ENCODE results near the gene RALGPS1. TPM values are rescaled to one million over a fixed set of nuclear protein-coding genes. Genes with fewer than 3 reads are reported as not detected.

Gene RALGPS1
- polyA plus RNA-seq, 3 donors: 0.60 to 4.6 (median 1.3) TPM

DNA sequence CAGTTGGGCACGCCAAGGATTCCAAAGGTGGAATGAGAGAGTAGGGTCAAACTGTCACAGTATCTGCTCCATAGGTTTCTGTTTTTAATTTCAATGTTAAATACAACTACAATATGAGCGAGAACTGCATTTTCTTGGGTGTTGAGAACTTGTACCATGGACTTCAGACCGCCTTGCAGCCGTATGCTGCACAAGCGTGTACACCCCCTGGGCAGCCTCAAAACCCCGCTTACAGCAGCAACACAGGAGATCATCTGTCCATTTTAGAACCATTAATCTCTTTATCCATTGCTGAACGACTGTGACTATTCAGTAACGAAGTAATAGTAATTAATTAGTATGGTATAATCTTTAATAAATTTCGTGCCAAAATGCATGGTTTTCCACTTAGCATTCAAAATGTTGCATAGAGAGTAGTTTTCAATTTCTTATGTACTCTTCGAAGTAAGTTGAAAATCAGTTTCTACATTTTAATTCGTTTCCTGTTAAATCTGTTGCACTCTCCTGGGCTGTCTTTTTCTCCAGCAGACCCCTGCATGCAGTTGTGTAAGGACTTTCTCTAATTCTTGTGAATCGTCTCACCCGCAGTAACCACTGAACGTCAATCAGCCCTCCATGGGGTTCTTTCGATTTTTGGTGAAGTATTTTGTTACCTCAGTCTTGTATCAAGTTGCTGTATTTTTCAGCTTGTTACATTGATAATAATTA is 308.0 kb downstream of the RALGPS1 start:
- TF ChIP-seq CTCF (IDR thresholded peaks at IDR 0.05): no peak
- no peak for DNase-seq
- Mint-ChIP-seq H3K9me3 (peaks cover 0 to 12% (median 3%) of the 10 kb centered on the region in 7 donors), H3K4me3 (no peak overlapping the region), H3K27ac (no peak overlapping the region), H3K4me1 (peaks cover 24% of the 10 kb centered on the region), H3K36me3 (peaks cover 3 to 9% of the 10 kb centered on the region in 2 donors), H3K27me3 (ENCODE audit: low read depth in 3 of 3) (peaks cover 35 to 45% (median 39%) of the 10 kb centered on the region in 3 donors)
- intact Hi-C loops (cut with micrococcal nuclease): loop anchor here (5.0 to 10.0 kb wide), 3 partner anchors 175 to 695 kb away; partner anchors contain the start of genes LRSAM1 (in 2 of the 2), RPL12 (in 2 of the 2), SLC2A8 (in 2 of the 2) and ST6GALNAC4 (in 1 of the 2)
- H3K4me1 ChIP-seq (ENCODE audit: control insufficient read depth in 1 of 2, insufficient read depth in 2 of 2, low read length in 2 of 2): peaks cover 18 to 26% of the 10 kb centered on the region in 2 donors
- H3K27me3 ChIP-seq (ENCODE audit: control insufficient read depth in 2 of 2, insufficient read depth in 2 of 2, low read length in 2 of 2): peaks cover 15 to 31% of the 10 kb centered on the region in 2 donors
- no peaks in the 10 kb centered on the region for H3K36me3 ChIP-seq (replicated peaks in 1 of 2; ENCODE audit: control insufficient read depth in 1 of 2, insufficient read depth in 2 of 2, low read length in 2 of 2)
- H3K79me2 ChIP-seq (ENCODE audit: insufficient read depth, low read length): no peaks in the 10 kb centered on the region
- H3K4me2 ChIP-seq (replicated peaks; ENCODE audit: extremely low read depth, low read length, poor library complexity, severe bottlenecking): no peak overlapping the region
- no peak overlapping the region for H2AFZ ChIP-seq (ENCODE audit: insufficient read depth, low read depth, low read length, poor library complexity, severe bottlenecking)
- H3K9ac ChIP-seq (ENCODE audit: insufficient read depth, low read length, poor library complexity, severe bottlenecking): no peak overlapping the region
- H3K4me3 ChIP-seq (replicated peaks in 1 of 3; ENCODE audit: low read depth in 2 of 3, low read length in 3 of 3): no peak overlapping the region
- H3K9me3 ChIP-seq (replicated peaks in 1 of 2; ENCODE audit: control insufficient read depth in 1 of 2, insufficient read depth in 1 of 2, low read length in 2 of 2): no peaks in the 10 kb centered on the region
- WGBS (ENCODE audit: insufficient coverage): 100% methylated on average over 4 of the region's 15 CpGs
- H3K27ac ChIP-seq (ENCODE audit: low read depth in 1 of 2, low read length in 2 of 2): no peak overlapping the region
- H4K20me1 ChIP-seq (ENCODE audit: insufficient read depth, low read length): no peaks in the 10 kb centered on the region

GRCh38 chr9:127223266-127223665 is 308.7 kb downstream of the RALGPS1 start:
- no peak overlapping the region for H3K4me3 ChIP-seq (replicated peaks in 1 of 3; ENCODE audit: low read depth in 2 of 3, low read length in 3 of 3)
- no peak overlapping the region for H3K9ac ChIP-seq (ENCODE audit: insufficient read depth, low read length, poor library complexity, severe bottlenecking)
- H3K9me3 ChIP-seq (replicated peaks in 1 of 2; ENCODE audit: control insufficient read depth in 1 of 2, insufficient read depth in 1 of 2, low read length in 2 of 2): no peaks in the 10 kb centered on the region
- H3K4me1 Mint-ChIP-seq: peaks cover 24% of the 10 kb centered on the region
- H3K4me3 Mint-ChIP-seq: peak overlapping the region; percentile 21 to 37
- H3K36me3 ChIP-seq (replicated peaks in 1 of 2; ENCODE audit: control insufficient read depth in 1 of 2, insufficient read depth in 2 of 2, low read length in 2 of 2): no peaks in the 10 kb centered on the region
- no peaks in the 10 kb centered on the region for H4K20me1 ChIP-seq (ENCODE audit: insufficient read depth, low read length)
- H3K4me1 ChIP-seq (ENCODE audit: control insufficient read depth in 1 of 2, insufficient read depth in 2 of 2, low read length in 2 of 2): peaks cover 18 to 26% of the 10 kb centered on the region in 2 donors
- peaks cover 15 to 35% of the 10 kb centered on the region in 2 donors for H3K27me3 ChIP-seq (ENCODE audit: control insufficient read depth in 2 of 2, insufficient read depth in 2 of 2, low read length in 2 of 2)
- no peak overlapping the region for H3K27ac Mint-ChIP-seq
- H3K79me2 ChIP-seq (ENCODE audit: insufficient read depth, low read length): no peaks in the 10 kb centered on the region
- peaks cover 37 to 45% (median 40%) of the 10 kb centered on the region in 3 donors for H3K27me3 Mint-ChIP-seq (ENCODE audit: low read depth in 3 of 3)
- H3K27ac ChIP-seq (ENCODE audit: low read depth in 1 of 2, low read length in 2 of 2): no peak overlapping the region
- H3K36me3 Mint-ChIP-seq: peaks cover 3 to 9% of the 10 kb centered on the region in 2 donors
- peaks cover 0 to 12% (median 3%) of the 10 kb centered on the region in 7 donors for H3K9me3 Mint-ChIP-seq
- H3K4me2 ChIP-seq (replicated peaks; ENCODE audit: extremely low read depth, low read length, poor library complexity, severe bottlenecking): no peak overlapping the region
- intact Hi-C loops (cut with micrococcal nuclease): loop anchor here (5.0 to 10.0 kb wide), 3 partner anchors 174 to 694 kb away; partner anchors contain the start of genes LRSAM1 (in 2 of the 2), RPL12 (in 2 of the 2), SLC2A8 (in 2 of the 2) and ST6GALNAC4 (in 1 of the 2)
- TF ChIP-seq CTCF (IDR thresholded peaks at IDR 0.05): no peak
- no peak overlapping the region for H2AFZ ChIP-seq (ENCODE audit: insufficient read depth, low read depth, low read length, poor library complexity, severe bottlenecking)
- DNase-seq: no peak
- 100% methylated on average over 2 of the region's 4 CpGs for WGBS (ENCODE audit: insufficient coverage)

Data from CD14-positive monocyte (primary cell).